ENCODE results near the gene AHSP.
A peak's percentile ranks its signal among the peaks of the same experiment; 100 is the strongest.
"Not testable (repeated sequence)": the region's sequence is repeated elsewhere in the genome, so short reads cannot be mapped to it uniquely, and the experiment has no call there.

AHSP gene

GRCh38 chr16:31527734-31528274, at the start of gene AHSP:
Gene AHSP (plus strand): TSS chr16:31527900. CDS start chr16:31528140, 240 bp downstream.
- DNase-seq: no peak

- DNase-seq: no peak
Measured at GRCh38 chr16:31478956-31479355, 48.7 kb upstream of the AHSP start.

GRCh38 chr16:31479751-31480150, 47.9 kb upstream of the AHSP start:
- no peak for DNase-seq

- DNase-seq: peak; percentile 8
Measured at GRCh38 chr16:31480851-31481536, 46.7 kb upstream of the AHSP start.

- DNase-seq: no peak
Measured at GRCh38 chr16:31483081-31483480, 44.6 kb upstream of the AHSP start, which contains the start of gene SLC5A2. Gene SLC5A2 (plus strand): TSS chr16:31483123. CDS start chr16:31483137, 14 bp downstream.

GRCh38 chr16:31484048-31484447, 43.7 kb upstream of the AHSP start:
- DNase-seq: not testable (repeated sequence)

- no peak for DNase-seq
Measured at GRCh38 chr16:31484491-31485171, 43.1 kb upstream of the AHSP start.

- DNase-seq: no peak
Measured at GRCh38 chr16:31485571-31485970, 42.1 kb upstream of the AHSP start.

GRCh38 chr16:31486045-31486444, 41.7 kb upstream of the AHSP start:
- DNase-seq: no peak

GRCh38 chr16:31487071-31487719, 40.5 kb upstream of the AHSP start:
- DNase-seq: no peak

GRCh38 chr16:31487720-31488467, 39.8 kb upstream of the AHSP start:
- peak; percentile 91 for DNase-seq

- no peak for DNase-seq
Measured at GRCh38 chr16:31488468-31489297, 39.0 kb upstream of the AHSP start.

- no peak for DNase-seq
Measured at GRCh38 chr16:31489298-31489564, 38.5 kb upstream of the AHSP start.

GRCh38 chr16:31489616-31490584, 37.8 kb upstream of the AHSP start:
- DNase-seq: no peak

GRCh38 chr16:31491778-31492418, 35.8 kb upstream of the AHSP start:
- DNase-seq: no peak

- DNase-seq: no peak
Measured at GRCh38 chr16:31493506-31494125, 34.1 kb upstream of the AHSP start.

GRCh38 chr16:31496670-31497069, 31.0 kb upstream of the AHSP start:
- DNase-seq: no peak

- no peak for DNase-seq
Measured at GRCh38 chr16:31498493-31498892, 29.2 kb upstream of the AHSP start.

GRCh38 chr16:31499928-31500327, 27.8 kb upstream of the AHSP start:
- DNase-seq: no peak

All from NCI-H510A (cell line).